ENCODE data around the gene ADARB1.

DNA sequence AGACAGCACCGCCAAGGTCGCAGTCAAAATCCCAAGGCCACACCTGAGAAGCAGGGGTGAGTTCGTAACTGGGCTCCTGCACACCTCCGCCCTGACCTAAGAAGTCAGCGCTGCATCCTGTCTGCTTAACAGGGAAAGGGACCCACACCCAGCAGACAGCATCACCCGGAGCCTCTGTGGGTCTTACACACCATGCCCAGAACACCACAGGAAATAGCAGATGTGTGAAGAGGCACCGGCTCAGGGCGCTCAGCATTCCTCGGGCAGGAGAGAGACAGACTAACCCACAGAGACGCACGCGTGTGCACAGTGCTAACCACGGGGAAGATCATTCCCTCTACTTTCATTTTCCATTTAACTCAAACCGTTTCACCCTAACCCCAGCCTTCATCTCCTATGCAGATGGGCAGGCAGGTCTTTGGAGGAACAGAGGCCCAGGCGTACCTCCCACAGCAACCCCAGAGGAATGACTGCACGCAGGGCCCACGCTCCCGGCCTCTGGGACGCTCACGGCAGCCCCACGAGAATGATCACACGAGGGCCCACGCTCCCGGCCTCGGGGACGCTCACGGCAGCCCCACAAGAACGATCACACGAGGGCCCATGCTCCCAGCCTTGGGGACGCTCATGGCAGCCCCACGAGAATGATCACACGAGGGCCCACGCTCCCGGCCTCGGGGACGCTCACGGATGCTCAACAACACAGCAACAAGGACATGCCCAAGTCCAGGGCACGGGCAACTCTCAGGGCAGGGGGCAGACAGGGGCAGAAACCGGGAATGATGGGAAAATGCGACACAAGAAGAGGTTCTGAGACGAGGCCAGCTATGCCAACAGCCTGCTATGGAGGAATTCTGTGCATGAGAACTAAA, 192.4 kb downstream of the ADARB1 start:
- no peak for TF ChIP-seq CTCF (IDR thresholded peaks at IDR 0.05; ENCODE audit: poor library complexity)
- TF ChIP-seq EZH2 (IDR thresholded peaks at IDR 0.05; ENCODE audit: borderline replicate concordance), result no peak
